K562 (cell line): ENCODE data around the gene PLPP6.

Source experiments
- ARNT ChIP-seq, 2 experiments: fragments of 450-650 bp; IDR thresholded peaks; 2 replicates each; pipeline ENCODE4 v1.6.1; 2016; ENCODE audit warnings: mild to moderate bottlenecking in 1 of 2
- CBX8 ChIP-seq: fragments of 200-600 bp; sonication (generic); IDR thresholded peaks from 2 replicates; pipeline ENCODE4 v1.6.1; 2012; ENCODE audit warnings: borderline replicate concordance, mixed run types, low read depth, mild to moderate bottlenecking, moderate library complexity, mixed read lengths, low read length, control low read depth, inconsistent platforms; ENCODE audit not compliant: poor library complexity, severe bottlenecking; ENCODE audit errors: extremely low read depth
- GABPA ChIP-seq: fragments of 200-800 bp; sonication (Bioruptor generic); conservative IDR thresholded peaks from 2 replicates; pipeline ENCODE4 v1.6.1; 2016; ENCODE audit warnings: low read depth, missing genetic modification characterization, missing compliant biosample characterization
- HNRNPUL1 ChIP-seq: fragments of 200-400 bp; formaldehyde crosslinking; IDR thresholded peaks from 2 replicates; pipeline ENCODE4 v1.6.1; 2017; ENCODE audit warnings: low read length
- JUN ChIP-seq, 2 experiments: sonication (generic) in 1 of 2; formaldehyde crosslinking in 1 of 2; IDR thresholded peaks; 2 replicates each; pipeline versions ENCODE4 v1.6.1 to v1.8.0; 2012 to 2022; ENCODE audit warnings: borderline replicate concordance in 2 of 2, mild to moderate bottlenecking in 2 of 2, improper control_type of control experiment in 1 of 2, low read depth in 1 of 2, low read length in 1 of 2, missing genetic modification reagents in 1 of 2
- MAX ChIP-seq: sonication (generic); formaldehyde crosslinking; IDR thresholded peaks from 2 replicates; pipeline ENCODE4 v1.9.0; 2022; ENCODE audit warnings: mild to moderate bottlenecking, missing genetic modification reagents
- NFE2 ChIP-seq: IDR thresholded peaks from 2 replicates; pipeline ENCODE4 v1.6.1; 2014; ENCODE audit warnings: antibody characterized with exemption, low read depth
- POLR2A ChIP-seq: fragments of 450-650 bp; conservative IDR thresholded peaks from 2 replicates; pipeline ENCODE4 v1.6.1; 2016
- POLR2AphosphoS2 ChIP-seq: IDR thresholded peaks from 2 replicates; pipeline ENCODE4 v1.6.1; 2012; ENCODE audit warnings: low read length, improper control_type of control experiment
- RFX5 ChIP-seq: IDR thresholded peaks from 2 replicates; pipeline ENCODE4 v1.6.1; 2011; ENCODE audit warnings: low read depth, mild to moderate bottlenecking, improper control_type of control experiment, low read length
- SP1 ChIP-seq: sonication (generic); formaldehyde crosslinking; IDR thresholded peaks from 2 replicates; pipeline ENCODE4 v1.8.1; 2022; ENCODE audit warnings: mild to moderate bottlenecking, missing genetic modification reagents
- TEAD1 ChIP-seq, 2 experiments: fragments of 450-650 bp in 1 of 2; sonication (generic) in 1 of 2; formaldehyde crosslinking; IDR thresholded peaks; 2 replicates each; pipeline versions ENCODE4 v1.4.0 to v1.8.0; 2020 to 2022; ENCODE audit warnings: mild to moderate bottlenecking in 2 of 2, missing genetic modification reagents in 1 of 2
- ZNF24 ChIP-seq: fragments of 450-650 bp; IDR thresholded peaks from 2 replicates; pipeline ENCODE4 v1.6.1; 2016
- ZNF707 ChIP-seq: fragments of 250-450 bp; sonication (Bioruptor Pico); conservative IDR thresholded peaks from 2 replicates; pipeline ENCODE4 v1.8.0; 2022; ENCODE audit warnings: inconsistent platforms, mild to moderate bottlenecking, moderate library complexity

GRCh38 chr9:4700091-4700490 lies 38.0 kb downstream of the PLPP6 start:
- TF ChIP-seq ARNT (IDR thresholded peaks at IDR 0.05) = no peak
- no peak for TF ChIP-seq TEAD1 (CRISPR knock-in tag; IDR thresholded peaks at IDR 0.05)
- TF ChIP-seq ZNF707 (CRISPR knock-in tag) = no peak
- no peak for TF ChIP-seq ZNF24
- no peak for TF ChIP-seq RFX5
- TF ChIP-seq MAX (CRISPR knock-in tag) = no peak
- TF ChIP-seq POLR2AphosphoS2 = no peak
- TF ChIP-seq POLR2A = no peak
- TF ChIP-seq JUN (IDR thresholded peaks at IDR 0.05; ENCODE audit: borderline replicate concordance, low read depth, low read length) = no peak
- TF ChIP-seq JUN (CRISPR knock-in tag; IDR thresholded peaks at IDR 0.05; ENCODE audit: borderline replicate concordance) = no peak
- TF ChIP-seq CBX8 = no peak
- peak; percentile 65; the same call in 1 of the 2 replicates for TF ChIP-seq NFE2
- no peak for TF ChIP-seq HNRNPUL1
- no peak for TF ChIP-seq SP1 (CRISPR knock-in tag)
- TF ChIP-seq GABPA (tag) = no peak
